Airway epithelial cell (primary cell): ENCODE results near the gene XRCC2. TPM values are rescaled to one million over a fixed set of nuclear protein-coding genes. Genes with fewer than 3 reads are reported as not detected.

Experiments used
- total RNA-seq: library from RNA; depleted of rRNA; stranded (reverse); fragments of >200 nt; gene quantifications from 2 replicates; pipeline ENCODE4 v1.2.3, GENCODE V29; 2015

XRCC2 gene
- total RNA-seq: 4.3 and 6.1 TPM in 2 replicates

DNA sequence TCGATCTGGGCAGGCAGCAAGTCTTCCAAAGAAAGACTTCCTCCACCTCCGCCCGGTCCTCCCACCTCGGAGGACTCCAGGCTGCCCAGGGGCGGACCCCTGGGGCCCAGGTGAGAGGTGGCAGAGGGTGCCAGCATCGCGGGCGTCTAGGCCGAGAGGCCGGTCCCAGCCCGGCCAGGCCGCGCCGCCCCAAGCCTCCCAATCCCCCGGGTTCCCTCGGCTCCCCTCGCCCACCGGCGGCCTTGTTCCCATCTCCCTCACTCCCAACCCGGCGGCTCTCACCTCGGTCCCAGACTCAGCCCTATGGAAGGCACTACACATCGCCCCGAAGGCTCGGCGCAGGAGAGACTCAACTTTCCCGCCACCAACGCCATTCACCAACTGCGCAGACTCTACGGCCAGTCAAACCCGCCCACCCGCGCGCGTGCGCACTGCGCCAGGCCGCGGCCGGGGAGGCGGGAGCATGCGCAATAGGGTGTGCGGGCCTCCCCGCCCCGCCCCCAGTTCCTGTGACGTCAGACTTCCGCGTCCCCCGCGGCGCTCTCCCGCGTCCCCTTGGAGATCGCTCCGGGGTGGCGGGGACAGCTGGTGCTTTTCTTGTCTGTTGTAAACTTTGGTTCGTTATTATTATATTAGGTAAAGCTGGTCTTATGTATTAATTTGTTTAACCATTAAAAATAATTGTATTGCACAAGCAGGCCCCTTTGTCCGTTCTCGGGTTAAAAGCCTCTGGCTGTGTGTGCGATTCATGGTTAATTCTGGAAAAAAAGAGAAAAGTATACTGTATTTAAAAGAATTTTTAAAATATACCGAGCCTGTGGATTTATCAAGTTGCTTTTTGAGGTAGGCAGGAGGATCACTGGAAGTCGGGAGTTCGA is at the start of gene XRCC2:
Gene XRCC2 (minus strand): TSS at position 383 of the 878 bp plus-strand sequence. CDS start 62 bp downstream, at position 321.

Other genes with a start within 250 kb of the XRCC2 start
- 16.8 and 18.5 TPM in 2 replicates for gene KMT2C, start 240.1 kb downstream of the XRCC2 start, total RNA-seq
- gene ACTR3B, start 83.6 kb upstream of the XRCC2 start, total RNA-seq: 3.4 and 4.7 TPM in 2 replicates